ENCODE results near the gene ZYX. TPM values are rescaled to one million over a fixed set of nuclear protein-coding genes. Genes with fewer than 3 reads are reported as not detected.

The ZYX gene
- total RNA-seq, 2 donors from 2014 or later: 40.2 to 60.6 TPM

DNA sequence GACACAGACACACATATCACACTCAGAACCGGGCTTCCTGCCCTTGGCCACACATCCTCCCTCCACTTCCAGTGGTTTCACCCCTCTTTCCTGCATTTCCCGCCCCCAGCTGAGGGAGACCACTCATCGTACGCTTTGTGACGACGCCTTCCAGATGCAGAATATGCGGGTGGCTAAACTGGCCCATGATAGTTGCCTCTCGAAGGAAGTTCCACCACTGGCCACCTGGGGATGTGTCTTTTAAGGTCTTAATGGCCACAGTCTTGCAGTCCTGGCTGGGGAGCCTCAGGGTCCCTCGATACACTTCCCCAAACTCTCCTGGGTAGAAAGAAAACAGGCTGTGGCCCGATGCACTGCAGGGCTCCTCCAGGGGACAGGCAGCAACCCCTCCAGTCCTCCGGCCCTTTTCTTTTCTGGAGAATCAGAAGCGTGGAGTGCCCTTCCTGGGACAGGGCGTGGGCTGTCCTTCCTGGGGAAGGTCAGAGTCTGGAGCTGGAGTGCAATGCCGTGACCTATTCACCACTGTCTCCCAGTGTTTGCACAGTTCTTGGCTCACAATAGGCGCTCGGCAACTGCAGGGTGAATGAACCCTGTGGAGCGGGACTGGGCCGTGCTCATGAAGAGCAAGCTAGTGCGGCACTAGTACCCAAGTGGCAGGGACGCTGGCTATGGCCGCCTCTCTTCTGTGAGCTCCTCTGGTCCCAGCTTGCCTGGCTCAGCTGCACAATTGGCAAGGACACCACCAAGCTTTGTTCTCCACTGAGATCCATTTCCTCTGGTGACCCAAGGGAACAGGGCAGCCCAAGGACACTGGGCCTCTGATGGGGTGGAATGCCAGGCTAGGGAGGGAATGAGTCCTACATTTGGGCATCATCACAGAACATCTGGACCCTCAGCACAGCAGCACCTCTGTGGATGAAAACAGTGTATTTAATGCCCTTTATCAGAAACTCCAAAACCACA, 14.3 kb downstream of the ZYX start:
- no peak for ATAC-seq
- no peak overlapping the region for H3K4me3 ChIP-seq
- WGBS, 2 donors: 67 to 86% methylated on average over 15 to 21 of the region's 21 CpGs
- no peaks in the 10 kb centered on the region for H3K9me3 ChIP-seq
- peaks cover 36% of the 10 kb centered on the region for H3K4me1 ChIP-seq
- TF ChIP-seq, protein P1, sequence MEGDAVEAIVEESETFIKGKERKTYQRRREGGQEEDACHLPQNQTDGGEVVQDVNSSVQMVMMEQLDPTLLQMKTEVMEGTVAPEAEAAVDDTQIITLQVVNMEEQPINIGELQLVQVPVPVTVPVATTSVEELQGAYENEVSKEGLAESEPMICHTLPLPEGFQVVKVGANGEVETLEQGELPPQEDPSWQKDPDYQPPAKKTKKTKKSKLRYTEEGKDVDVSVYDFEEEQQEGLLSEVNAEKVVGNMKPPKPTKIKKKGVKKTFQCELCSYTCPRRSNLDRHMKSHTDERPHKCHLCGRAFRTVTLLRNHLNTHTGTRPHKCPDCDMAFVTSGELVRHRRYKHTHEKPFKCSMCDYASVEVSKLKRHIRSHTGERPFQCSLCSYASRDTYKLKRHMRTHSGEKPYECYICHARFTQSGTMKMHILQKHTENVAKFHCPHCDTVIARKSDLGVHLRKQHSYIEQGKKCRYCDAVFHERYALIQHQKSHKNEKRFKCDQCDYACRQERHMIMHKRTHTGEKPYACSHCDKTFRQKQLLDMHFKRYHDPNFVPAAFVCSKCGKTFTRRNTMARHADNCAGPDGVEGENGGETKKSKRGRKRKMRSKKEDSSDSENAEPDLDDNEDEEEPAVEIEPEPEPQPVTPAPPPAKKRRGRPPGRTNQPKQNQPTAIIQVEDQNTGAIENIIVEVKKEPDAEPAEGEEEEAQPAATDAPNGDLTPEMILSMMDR (IDR thresholded peaks at IDR 0.05): peak in 1 of 7 experiments; percentile 7
- no peak for TF ChIP-seq POLR2A (IDR thresholded peaks at IDR 0.05)
- H3K27ac ChIP-seq: no peak overlapping the region
- intact Hi-C loops (cut with DNase I): no loop called here
- no peak for DNase-seq
- peaks cover 0 to 3% of the 10 kb centered on the region in 2 donors for H3K36me3 ChIP-seq (replicated peaks in 1 of 2; ENCODE audit: insufficient read depth in 1 of 2, low read depth in 2 of 2)
- H3K27me3 ChIP-seq: no peaks in the 10 kb centered on the region

- Histone ChIP-seq H3K27ac (no peak overlapping the region), H3K4me1 (peaks cover 29% of the 10 kb centered on the region), H3K27me3 (no peaks in the 10 kb centered on the region), H3K36me3 (replicated peaks in 1 of 2; ENCODE audit: insufficient read depth in 1 of 2, low read depth in 2 of 2) (no peaks in the 10 kb centered on the region), H3K4me3 (no peak overlapping the region), H3K9me3 (no peaks in the 10 kb centered on the region)
- WGBS, 2 donors: 67 to 84% methylated on average over 4 to 7 of the region's 7 CpGs
- DNase-seq: no peak
- ATAC-seq: no peak
- TF ChIP-seq, protein P1 (IDR thresholded peaks at IDR 0.05): no peak
- TF ChIP-seq POLR2A (IDR thresholded peaks at IDR 0.05): no peak
- intact Hi-C loops (cut with DNase I): no loop called here
Observed at GRCh38 chr7:143396182-143396581, 15.0 kb downstream of the ZYX start.

DNA sequence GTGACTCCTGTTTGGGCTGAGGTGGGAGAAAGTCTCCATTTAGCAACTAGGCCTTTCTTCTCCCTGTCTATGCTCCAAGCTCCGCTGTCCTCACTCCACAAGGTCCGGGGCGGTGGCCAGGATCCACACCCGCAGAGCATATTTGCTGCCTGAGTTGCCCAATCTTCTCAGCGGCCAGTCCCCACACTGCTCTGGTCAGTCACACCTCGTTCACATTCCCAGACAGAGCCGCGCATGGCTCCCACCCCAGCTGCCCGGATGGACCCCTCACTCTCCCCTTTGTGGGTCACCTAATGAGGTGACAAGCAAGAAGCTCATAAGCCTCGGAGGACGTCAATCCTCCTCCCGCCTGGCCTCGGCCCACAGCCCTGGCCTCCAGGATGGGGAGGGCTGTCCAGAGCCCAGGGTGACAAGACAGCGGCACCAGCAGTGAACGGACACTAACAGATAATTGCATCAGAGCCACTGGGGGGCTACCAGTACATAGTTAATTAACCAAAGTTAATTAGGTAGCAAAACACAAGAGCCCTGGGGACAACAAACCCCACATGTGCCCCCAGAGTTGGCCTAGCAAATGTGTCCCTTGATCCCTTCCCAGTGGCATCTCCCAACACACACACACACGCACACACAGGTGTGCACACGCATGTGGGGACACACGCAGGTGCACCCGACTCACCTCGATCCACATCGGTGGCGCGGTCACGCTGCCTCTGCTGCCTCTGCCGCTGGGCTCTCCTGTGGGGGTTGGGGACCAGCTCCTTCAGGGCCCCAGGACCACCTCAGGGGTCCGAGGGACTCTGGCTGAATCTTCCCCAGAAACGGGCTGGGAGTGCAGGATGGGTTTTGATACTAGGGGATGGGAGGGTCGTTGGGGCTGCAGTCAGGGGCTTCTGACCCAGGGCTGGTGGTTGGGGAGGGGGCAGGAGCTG, 15.7 kb downstream of the ZYX start:
- WGBS, 2 donors: 88 to 92% methylated on average over 19 to 28 of the region's 28 CpGs
- ATAC-seq: no peak
- TF ChIP-seq POLR2A (IDR thresholded peaks at IDR 0.05): no peak
- TF ChIP-seq, protein P1 (IDR thresholded peaks at IDR 0.05): no peak

DNA sequence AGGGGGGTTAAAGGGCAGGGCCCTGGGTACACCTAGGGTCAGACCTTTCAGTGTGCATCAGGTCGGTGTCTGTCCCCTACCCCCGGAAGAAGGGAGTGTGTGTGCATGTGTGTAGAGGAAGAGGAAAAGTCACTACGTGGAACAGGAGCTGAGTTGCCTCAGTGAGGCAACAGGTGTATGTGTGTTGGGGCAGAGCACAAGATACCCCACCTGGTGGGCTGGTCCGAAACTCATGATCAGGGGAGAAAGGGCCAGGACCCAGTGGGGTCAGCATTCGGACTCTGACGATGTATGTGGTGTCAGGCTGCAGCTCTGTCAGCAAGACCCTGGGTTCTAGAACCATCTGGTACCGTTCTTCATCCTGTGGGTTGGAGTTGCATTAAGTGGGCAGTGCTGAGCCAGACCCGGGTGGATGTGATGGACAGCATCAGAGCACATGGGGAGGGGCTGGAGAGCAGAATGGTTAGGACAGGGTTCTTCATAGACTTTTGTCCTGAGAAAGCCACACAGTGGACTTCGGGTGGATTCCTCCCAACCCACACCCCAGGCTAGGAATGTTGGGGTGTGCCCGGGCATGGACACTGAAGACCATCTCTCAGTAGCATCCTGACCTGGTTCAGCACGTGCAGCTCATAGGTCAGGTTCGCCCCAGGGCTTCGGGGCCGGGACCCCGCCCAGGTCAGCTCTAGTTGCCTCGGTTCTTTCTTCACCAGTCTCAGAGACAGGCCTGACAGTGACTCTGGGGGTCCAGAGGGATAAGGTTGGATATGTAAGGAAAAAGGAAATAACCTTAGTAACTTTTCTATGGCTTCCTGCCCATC, 16.8 kb downstream of the ZYX start:
- TF ChIP-seq POLR2A (IDR thresholded peaks at IDR 0.05): no peak
- no peaks in the 10 kb centered on the region for H3K36me3 ChIP-seq (replicated peaks in 1 of 2; ENCODE audit: insufficient read depth in 1 of 2, low read depth in 2 of 2)
- no peaks in the 10 kb centered on the region for H3K9me3 ChIP-seq
- no peak overlapping the region for H3K27ac ChIP-seq
- no peaks in the 10 kb centered on the region for H3K27me3 ChIP-seq
- no peak for DNase-seq
- no peak overlapping the region for H3K4me3 ChIP-seq
- intact Hi-C loops (cut with DNase I): no loop called here
- 89 to 94% methylated on average over 13 to 16 of the region's 16 CpGs for WGBS, 2 donors
- no peak for ATAC-seq
- peaks cover 12% of the 10 kb centered on the region for H3K4me1 ChIP-seq

More for the DNA sequence above, 15.7 kb downstream of the ZYX start:
- intact Hi-C loops (cut with DNase I): no loop called here
- H3K9me3 ChIP-seq: no peaks in the 10 kb centered on the region
- H3K36me3 ChIP-seq (replicated peaks in 1 of 2; ENCODE audit: insufficient read depth in 1 of 2, low read depth in 2 of 2): no peaks in the 10 kb centered on the region
- no peak for DNase-seq
- H3K27me3 ChIP-seq: no peaks in the 10 kb centered on the region
- no peak overlapping the region for H3K27ac ChIP-seq
- H3K4me3 ChIP-seq: no peak overlapping the region
- peaks cover 22% of the 10 kb centered on the region for H3K4me1 ChIP-seq

Data from body of pancreas (tissue), 4 donors.